SK-N-SH treated with all-trans-retinoic acid at 6 μM for 48 hours (cell line): Measurements from ENCODE around the gene POLR2H.

Experiments
- CREB5 ChIP-seq: fragments of 250-450 bp; sonication (Bioruptor Pico); IDR thresholded peaks from 2 replicates; pipeline ENCODE4 v1.5.1; 2020; ENCODE audit warnings: low read depth, mild to moderate bottlenecking, moderate library complexity
- CSDC2 ChIP-seq: fragments of 250-450 bp; sonication (Bioruptor Pico); IDR thresholded peaks from 2 replicates; pipeline ENCODE4 v1.5.0; 2020; ENCODE audit warnings: mild to moderate bottlenecking, moderate library complexity
- ISL1 ChIP-seq: fragments of 250-450 bp; sonication (Bioruptor Pico); IDR thresholded peaks from 2 replicates; pipeline ENCODE4 v2.1.2; 2022; ENCODE audit warnings: mild to moderate bottlenecking, moderate library complexity
- OSR1 ChIP-seq: fragments of 250-450 bp; sonication (Bioruptor Pico); IDR thresholded peaks from 2 replicates; pipeline ENCODE4 v1.8.0; 2022; ENCODE audit warnings: moderate library complexity, mild to moderate bottlenecking, inconsistent platforms
- PPARA ChIP-seq: fragments of 250-450 bp; sonication (Bioruptor Pico); IDR thresholded peaks from 2 replicates; pipeline ENCODE4 v1.5.0; 2020; ENCODE audit warnings: mild to moderate bottlenecking, borderline replicate concordance
- RARB ChIP-seq: fragments of 250-450 bp; sonication (Bioruptor Pico); IDR thresholded peaks from 2 replicates; pipeline ENCODE4 v1.8.0; 2021; ENCODE audit warnings: mild to moderate bottlenecking, moderate library complexity
- SNAI2 ChIP-seq: fragments of 250-450 bp; sonication (Bioruptor Pico); IDR thresholded peaks from 2 replicates; pipeline ENCODE4 v1.5.0; 2020; ENCODE audit warnings: mild to moderate bottlenecking, moderate library complexity
- TCF4 ChIP-seq: fragments of 250-450 bp; sonication (Bioruptor Pico); IDR thresholded peaks from 2 replicates; pipeline ENCODE4 v1.8.0; 2021; ENCODE audit warnings: mild to moderate bottlenecking, moderate library complexity, borderline replicate concordance
- TOX ChIP-seq: fragments of 250-450 bp; sonication (Bioruptor Pico); IDR thresholded peaks from 2 replicates; pipeline ENCODE4 v1.8.0; 2021; ENCODE audit warnings: mild to moderate bottlenecking, moderate library complexity, borderline replicate concordance
- ZFP3 ChIP-seq: fragments of 250-450 bp; sonication (Bioruptor Pico); IDR thresholded peaks from 2 replicates; pipeline ENCODE4 v1.5.0; 2020; ENCODE audit warnings: mild to moderate bottlenecking, moderate library complexity
- ZNF565 ChIP-seq: fragments of 450-650 bp; formaldehyde crosslinking; conservative IDR thresholded peaks from 2 replicates; pipeline ENCODE4 v1.5.0; 2020; ENCODE audit warnings: low read depth, mild to moderate bottlenecking, moderate library complexity
- ZNF8 ChIP-seq: fragments of 450-650 bp; formaldehyde crosslinking; IDR thresholded peaks from 2 replicates; pipeline ENCODE4 v1.5.0; 2020; ENCODE audit warnings: mild to moderate bottlenecking, moderate library complexity
- TF ChIP-seq, protein P1 (sequence below): fragments of 250-450 bp; sonication (Bioruptor Pico); IDR thresholded peaks from 2 replicates; pipeline ENCODE4 v1.8.0; 2020; ENCODE audit warnings: mild to moderate bottlenecking, moderate library complexity, borderline replicate concordance

- TF ChIP-seq CSDC2 (CRISPR knock-in tag) (no peak), CREB5 (CRISPR knock-in tag) (no peak), RARB (no peak), ISL1 (CRISPR knock-in tag) (no peak), ZFP3 (no peak), ZNF8 (CRISPR knock-in tag) (no peak), ZNF565 (CRISPR knock-in tag) (no peak), SNAI2 (CRISPR knock-in tag) (no peak), TOX (CRISPR knock-in tag) (no peak), OSR1 (CRISPR knock-in tag) (no peak), PPARA (no peak), TCF4 (CRISPR knock-in tag) (no peak)
- TF ChIP-seq, protein P1, sequence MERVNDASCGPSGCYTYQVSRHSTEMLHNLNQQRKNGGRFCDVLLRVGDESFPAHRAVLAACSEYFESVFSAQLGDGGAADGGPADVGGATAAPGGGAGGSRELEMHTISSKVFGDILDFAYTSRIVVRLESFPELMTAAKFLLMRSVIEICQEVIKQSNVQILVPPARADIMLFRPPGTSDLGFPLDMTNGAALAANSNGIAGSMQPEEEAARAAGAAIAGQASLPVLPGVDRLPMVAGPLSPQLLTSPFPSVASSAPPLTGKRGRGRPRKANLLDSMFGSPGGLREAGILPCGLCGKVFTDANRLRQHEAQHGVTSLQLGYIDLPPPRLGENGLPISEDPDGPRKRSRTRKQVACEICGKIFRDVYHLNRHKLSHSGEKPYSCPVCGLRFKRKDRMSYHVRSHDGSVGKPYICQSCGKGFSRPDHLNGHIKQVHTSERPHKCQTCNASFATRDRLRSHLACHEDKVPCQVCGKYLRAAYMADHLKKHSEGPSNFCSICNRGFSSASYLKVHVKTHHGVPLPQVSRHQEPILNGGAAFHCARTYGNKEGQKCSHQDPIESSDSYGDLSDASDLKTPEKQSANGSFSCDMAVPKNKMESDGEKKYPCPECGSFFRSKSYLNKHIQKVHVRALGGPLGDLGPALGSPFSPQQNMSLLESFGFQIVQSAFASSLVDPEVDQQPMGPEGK (CRISPR knock-in tag) = no peak
Observed at GRCh38 chr3:184353546-184353941, 8.0 kb upstream of the POLR2H start.
